ENCODE results near the gene ABCG8.

GRCh38 chr2:43885132-43885632, 46.4 kb downstream of the ABCG8 start:
- TF ChIP-seq POLR2A (IDR thresholded peaks at IDR 0.05) (no peak), CTCF (IDR thresholded peaks at IDR 0.05) (no peak), POLR2AphosphoS5 (IDR thresholded peaks at IDR 0.05) (no peak)

All from suprapubic skin (tissue), 4 donors.